A549 (cell line): ENCODE data around the gene BEX2. TPM values are rescaled to one million over a fixed set of nuclear protein-coding genes. Genes with fewer than 3 reads are reported as not detected.

Experiments
- ATAC-seq, 2 experiments: fragments of 200-7000 bp in 1 of 2; fragments of >200 bp in 1 of 2; cut with Nextera tagmentation in 1 of 2; cut with Tn5 transposase in 1 of 2; 3 replicates each; pipeline versions ENCODE4 v1.8.0 to v1.9.1; 2018 to 2020; ENCODE audit warnings: mild to moderate bottlenecking in 1 of 2, moderate library complexity in 1 of 2
- CTCF ChIA-PET: fragments of 300-600 bp; sonication (Branson Sonifier 250); formaldehyde crosslinking; extraction: SDS; loops from one replicate; lab custom pipeline; 2021; ENCODE audit warnings: antibody characterized with exemption, inconsistent platforms; lab: Yijun Ruan, JAX
- POLR2A ChIA-PET: fragments of 350-600 bp; formaldehyde crosslinking; extraction: SDS; loops from one replicate; lab custom pipeline; 2021; ENCODE audit warnings: antibody characterized with exemption, inconsistent platforms; lab: Yijun Ruan, JAX
- DNase-seq, 2 experiments: peaks; one replicate each; pipeline versions ENCODE4 v3.0.0 to v3.0.0-alpha.2; 2011 to 2016; ENCODE audit warnings: low read depth in 1 of 2, low spot score in 1 of 2
- FAIRE-seq: peaks from 2 replicates; lab custom pipeline; 2011; peaks lifted over from hg19 to GRCh38; lab: Jason Lieb, UNC
- H3K27ac ChIP-seq, 2 experiments: fragments of >200 bp; sonication (Bioruptor Twin); formaldehyde crosslinking; 3 replicates each; pipeline ENCODE4 v1.5.1; 2016 to 2017
- H3K4me1 ChIP-seq: fragments of >200 bp; sonication (Bioruptor Twin); formaldehyde crosslinking; 3 replicates; pipeline ENCODE4 v1.6.1; 2016
- H3K4me2 ChIP-seq: fragments of >200 bp; sonication (Bioruptor Twin); formaldehyde crosslinking; 3 replicates; pipeline ENCODE4 v1.6.1; 2016
- H3K4me3 ChIP-seq: fragments of >200 bp; sonication (Bioruptor Twin); formaldehyde crosslinking; 3 replicates; pipeline ENCODE4 v1.5.1; 2016
- H3K9me3 ChIP-seq: fragments of >200 bp; sonication (Bioruptor Twin); formaldehyde crosslinking; 3 replicates; pipeline ENCODE4 v1.6.1; 2016
- CEBPB ChIP-seq, 2 experiments: fragments of >200 bp in 1 of 2; sonication (Bioruptor Twin) in 1 of 2; formaldehyde crosslinking in 1 of 2; IDR thresholded peaks; 2 replicates each; pipeline ENCODE4 v1.6.1; 2012 to 2016
- CTCF ChIP-seq: fragments of >200 bp; sonication (Bioruptor Twin); formaldehyde crosslinking; IDR thresholded peaks from 3 replicates; pipeline ENCODE4 v1.5.1; 2016
- EHF ChIP-seq: fragments of 250-450 bp; sonication (Bioruptor Pico); IDR thresholded peaks from 2 replicates; pipeline ENCODE4 v1.5.0; 2020; ENCODE audit warnings: mild to moderate bottlenecking
- EHMT2 ChIP-seq: fragments of 200-600 bp; sonication (generic); IDR thresholded peaks from 2 replicates; pipeline ENCODE4 v1.6.1; 2016; ENCODE audit warnings: antibody characterized with exemption, low read depth, mild to moderate bottlenecking, moderate library complexity
- ESRRA ChIP-seq: fragments of 150-350 bp; IDR thresholded peaks from 2 replicates; pipeline ENCODE4 v1.6.1; 2014; ENCODE audit warnings: mild to moderate bottlenecking, low read length, borderline replicate concordance
- GATA3 ChIP-seq: IDR thresholded peaks from 2 replicates; pipeline ENCODE4 v1.6.1; 2012; ENCODE audit warnings: borderline replicate concordance
- HDAC2 ChIP-seq: fragments of 200-600 bp; sonication (generic); IDR thresholded peaks from 2 replicates; pipeline ENCODE4 v1.6.1; 2016
- HES2 ChIP-seq: fragments of >200 bp; sonication (Bioruptor Twin); formaldehyde crosslinking; IDR thresholded peaks from 2 replicates; pipeline ENCODE4 v1.6.1; 2016
- HEYL ChIP-seq: fragments of 250-450 bp; sonication (Bioruptor Pico); IDR thresholded peaks from 2 replicates; pipeline ENCODE4 v1.8.0; 2021; ENCODE audit warnings: mild to moderate bottlenecking, moderate library complexity
- HOXB5 ChIP-seq: fragments of 250-450 bp; sonication (Bioruptor Pico); IDR thresholded peaks from 2 replicates; pipeline ENCODE4 v1.5.0; 2020; ENCODE audit warnings: mild to moderate bottlenecking, moderate library complexity
- JUN ChIP-seq, 2 experiments: fragments of >200 bp; sonication (Bioruptor Twin); formaldehyde crosslinking; IDR thresholded peaks; 2 replicates in 1 of 2; 3 replicates in 1 of 2; pipeline ENCODE4 v1.6.1; 2016 to 2017
- JUNB ChIP-seq: fragments of >200 bp; sonication (Bioruptor Twin); formaldehyde crosslinking; IDR thresholded peaks from 2 replicates; pipeline ENCODE4 v1.6.1; 2016
- KDM5A ChIP-seq: fragments of 200-600 bp; sonication (generic); IDR thresholded peaks from 2 replicates; pipeline ENCODE4 v1.6.1; 2016; ENCODE audit warnings: antibody characterized with exemption, mild to moderate bottlenecking
- MAFK ChIP-seq: fragments of 450-650 bp; IDR thresholded peaks from 2 replicates; pipeline ENCODE4 v1.6.1; 2014; ENCODE audit not compliant: partially characterized antibody
- MYC ChIP-seq: IDR thresholded peaks from 2 replicates; pipeline ENCODE4 v1.6.1; 2012; ENCODE audit warnings: mild to moderate bottlenecking, inconsistent platforms, low read length, improper control_type of control experiment, borderline replicate concordance
- NFE2L2 ChIP-seq: fragments of 150-350 bp; conservative IDR thresholded peaks from 2 replicates; pipeline ENCODE4 v1.6.1; 2014; ENCODE audit warnings: low read length
- NPAS2 ChIP-seq: fragments of 250-450 bp; sonication (Bioruptor Pico); IDR thresholded peaks from 2 replicates; pipeline ENCODE4 v1.8.0; 2022; ENCODE audit warnings: mild to moderate bottlenecking, moderate library complexity, borderline replicate concordance
- NR3C1 ChIP-seq: fragments of >200 bp; sonication (Bioruptor Twin); formaldehyde crosslinking; IDR thresholded peaks from 3 replicates; pipeline ENCODE4 v1.6.1; 2017
- PBX3 ChIP-seq: IDR thresholded peaks from 2 replicates; pipeline ENCODE4 v1.6.1; 2012
- PHF8 ChIP-seq: fragments of 200-600 bp; sonication (generic); IDR thresholded peaks from 2 replicates; pipeline ENCODE4 v1.6.1; 2016; ENCODE audit warnings: low read depth, mild to moderate bottlenecking, antibody characterized with exemption, moderate library complexity, borderline replicate concordance
- POLR2A ChIP-seq: IDR thresholded peaks from 2 replicates; pipeline ENCODE4 v1.6.1; 2012; ENCODE audit warnings: mild to moderate bottlenecking, low read length
- REST ChIP-seq: fragments of 200-600 bp; sonication (generic); IDR thresholded peaks from 2 replicates; pipeline ENCODE4 v1.6.1; 2016; ENCODE audit warnings: antibody characterized with exemption, mild to moderate bottlenecking, moderate library complexity
- RFX5 ChIP-seq: fragments of 450-650 bp; IDR thresholded peaks from 2 replicates; pipeline ENCODE4 v1.7.1; 2014; ENCODE audit warnings: antibody characterized with exemption, mild to moderate bottlenecking, moderate library complexity
- RNF2 ChIP-seq: fragments of 200-600 bp; sonication (generic); IDR thresholded peaks from 2 replicates; pipeline ENCODE4 v1.6.1; 2016; ENCODE audit warnings: low read depth, mild to moderate bottlenecking, antibody characterized with exemption, moderate library complexity, borderline replicate concordance
- TFCP2L1 ChIP-seq: fragments of 250-450 bp; sonication (Bioruptor Pico); IDR thresholded peaks from 2 replicates; pipeline ENCODE4 v1.5.0; 2021; ENCODE audit warnings: mild to moderate bottlenecking
- TP53 ChIP-seq: fragments of 250-450 bp; sonication (Bioruptor Pico); IDR thresholded peaks from 2 replicates; pipeline ENCODE4 v1.5.0; 2021; ENCODE audit warnings: mild to moderate bottlenecking, moderate library complexity
- USF2 ChIP-seq: fragments of 450-650 bp; IDR thresholded peaks from 2 replicates; pipeline ENCODE4 v1.6.1; 2014; ENCODE audit warnings: antibody characterized with exemption
- ZNF302 ChIP-seq: fragments of 250-450 bp; sonication (Bioruptor Pico); IDR thresholded peaks from 2 replicates; pipeline ENCODE4 v1.9.0; 2021; ENCODE audit warnings: inconsistent platforms, mild to moderate bottlenecking, moderate library complexity
- WGBS: methylation state at CpG from one replicate; pipeline ENCODE4 v1.1.6; 2017; ENCODE audit errors: missing lambda C conversion rate; 5-methylcytosine and 5-hydroxymethylcytosine counted together
- polyA plus RNA-seq, 4 experiments: library from polyadenylated mRNA; depleted of rRNA in 3 of 4; stranded (reverse); fragments of >200 nt; fragmentation: RNase III in 1 of 4; extraction: RNeasy Plus Mini Kit Qiagen cat#74134 plus additional on column Dnase treatment in 1 of 4; gene quantifications; 2 replicates in 3 of 4; 3 replicates in 1 of 4; pipeline ENCODE4 v1.2.3, GENCODE V29; 2011 to 2017

Gene BEX2
- polyA plus RNA-seq, 2 of the 4 experiments (the other 2 are of a cell fraction) = 3.2 to 19.8 TPM

GRCh38 chrX:103338663-103339062 lies 27.9 kb upstream of the BEX2 start:
- DNase-seq (no peak), FAIRE-seq (no peak), ATAC-seq (no peak)
- H3K4me2 ChIP-seq = no peak overlapping the region
- no peaks in the 10 kb centered on the region for H3K9me3 ChIP-seq
- no peak overlapping the region for H3K4me3 ChIP-seq
- H3K27ac ChIP-seq = no peak overlapping the region
- ChIA-PET CTCF (interaction anchor here (0.7 to 2.9 kb wide), 2 partner anchors 59 to 126 kb away, joined by 3 to 15 read pairs; no protein-coding TSS in a partner anchor), POLR2A (interaction anchor here (0.6 kb wide), 1 partner anchor 31 kb away, joined by 3 read pairs; no protein-coding TSS in a partner anchor)
- WGBS = 3% methylated on average over 3 of the region's 3 CpGs
- no peaks in the 10 kb centered on the region for H3K4me1 ChIP-seq
- TF ChIP-seq ZNF302 (CRISPR knock-in tag) (no peak), EHMT2 (no peak), MAFK (no peak), REST (no peak), NR3C1 (no peak), TFCP2L1 (CRISPR knock-in tag) (no peak), RNF2 (no peak), HDAC2 (no peak), MYC (no peak), EHF (CRISPR knock-in tag) (no peak), JUN (IDR thresholded peaks at IDR 0.05) (no peak), PHF8 (no peak), NFE2L2 (no peak), RFX5 (no peak), POLR2A (no peak), PBX3 (no peak), JUNB (no peak), HOXB5 (CRISPR knock-in tag) (no peak), CEBPB (IDR thresholded peaks at IDR 0.05) (no peak), NPAS2 (CRISPR knock-in tag) (no peak)

- ATAC-seq (no peak), DNase-seq (no peak), FAIRE-seq (no peak)
- Histone ChIP-seq H3K4me3 (no peak overlapping the region), H3K27ac (no peak overlapping the region), H3K4me1 (no peaks in the 10 kb centered on the region), H3K9me3 (no peaks in the 10 kb centered on the region), H3K4me2 (no peak overlapping the region)
- CTCF ChIA-PET = interaction anchor here (1.9 kb wide), 1 partner anchor 10 kb away, joined by 7 read pairs; no protein-coding TSS in a partner anchor
- TF ChIP-seq NR3C1 (no peak), MAFK (no peak), GATA3 (no peak), KDM5A (no peak), HEYL (no peak), CTCF (no peak), ESRRA (no peak), RFX5 (no peak), TP53 (no peak), NPAS2 (CRISPR knock-in tag) (no peak), HES2 (no peak), USF2 (no peak)
- POLR2A ChIA-PET = no interaction called here
- 82% methylated on average over 21 of the region's 21 CpGs for WGBS
Measured at GRCh38 chrX:103330681-103331288, 20.0 kb upstream of the BEX2 start.
